HG03439 (cell line): Measurements from ENCODE around the gene ANTXRL.
"Not testable (repeated sequence)": the region's sequence is repeated elsewhere in the genome, so short reads cannot be mapped to it uniquely, and the experiment has no call there.

Experiments used
- ATAC-seq: cut with Tn5 transposase; IDR thresholded peaks from one replicate; pipeline ENCODE4 v1.9.1; 2021; ENCODE audit warnings: mild to moderate bottlenecking, moderate library complexity; ENCODE audit not compliant: unreplicated experiment

Gene ANTXRL

DNA sequence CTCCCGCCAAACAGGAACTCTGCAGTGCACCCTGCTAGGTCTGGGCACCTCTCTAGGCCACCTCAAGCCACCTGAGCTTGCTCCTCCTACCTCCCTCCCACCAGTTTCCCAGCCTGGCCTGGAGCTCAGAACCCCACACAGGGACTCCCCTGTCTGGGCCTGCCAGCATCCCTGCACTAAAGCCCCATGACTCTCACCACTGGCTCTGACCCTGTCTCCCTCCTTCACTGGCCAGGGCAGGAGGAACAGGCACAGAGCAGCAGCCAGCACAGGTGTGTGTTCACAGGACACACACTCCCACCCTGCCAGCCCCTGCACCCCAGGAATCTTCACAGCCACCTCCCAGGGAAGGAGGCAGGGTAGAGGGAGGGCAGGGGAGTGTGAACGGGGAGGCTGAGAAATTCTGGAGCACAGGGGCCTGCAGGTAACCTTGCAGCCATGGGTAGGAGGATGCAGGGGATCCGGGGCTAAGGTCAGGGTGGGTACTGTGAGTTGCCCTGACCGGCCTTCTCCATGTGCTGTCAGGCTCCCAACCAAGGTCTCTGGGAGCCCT, 13.9 kb upstream of the ANTXRL start:
- no peak for ATAC-seq

DNA sequence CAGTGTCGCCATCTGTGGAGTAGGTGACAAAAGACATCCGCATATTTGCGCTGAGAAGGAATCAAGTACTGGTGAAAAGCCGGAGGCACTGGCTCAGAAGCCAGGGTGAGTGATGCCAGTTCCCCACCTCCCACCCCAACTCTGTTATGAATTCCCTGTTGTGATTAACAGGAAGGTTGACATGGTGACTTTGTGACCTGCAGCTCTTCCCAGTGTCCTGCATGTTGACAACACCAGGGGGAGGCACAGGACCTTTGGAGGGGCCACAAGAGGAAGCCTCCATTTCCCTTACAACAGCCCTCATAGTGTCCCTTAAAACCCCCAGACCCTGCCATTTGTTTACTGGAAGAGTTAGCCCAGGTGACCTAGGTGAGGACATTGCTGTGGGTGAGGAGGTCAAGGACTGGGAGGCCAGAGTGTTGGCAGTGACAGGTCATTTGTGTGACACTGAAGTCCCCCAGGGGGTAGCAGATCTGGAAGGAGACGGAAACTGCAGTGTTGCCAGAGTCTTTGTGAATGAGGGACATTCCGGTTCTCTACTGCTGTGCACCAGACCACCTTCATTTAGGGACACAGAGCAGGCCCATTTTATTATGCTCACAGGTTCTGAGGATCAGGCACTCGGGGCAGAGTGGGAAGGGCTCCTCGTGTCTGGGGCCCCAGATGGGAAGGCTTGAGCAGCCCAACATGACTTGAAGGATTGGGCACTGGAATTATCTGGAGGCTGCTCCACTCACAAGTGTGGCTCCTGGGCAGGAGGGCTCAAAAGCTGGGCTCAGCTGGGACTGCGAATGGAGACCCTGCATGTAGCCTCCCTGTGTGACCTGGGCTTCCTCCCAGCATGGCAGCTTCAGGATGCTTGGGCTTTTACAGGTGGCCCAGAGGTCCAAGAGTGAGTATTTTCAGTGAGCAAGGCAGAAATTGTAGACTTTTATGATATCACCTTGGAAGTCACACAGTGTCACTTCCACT, 13.0 kb upstream of the ANTXRL start:
- ATAC-seq, result no peak

DNA sequence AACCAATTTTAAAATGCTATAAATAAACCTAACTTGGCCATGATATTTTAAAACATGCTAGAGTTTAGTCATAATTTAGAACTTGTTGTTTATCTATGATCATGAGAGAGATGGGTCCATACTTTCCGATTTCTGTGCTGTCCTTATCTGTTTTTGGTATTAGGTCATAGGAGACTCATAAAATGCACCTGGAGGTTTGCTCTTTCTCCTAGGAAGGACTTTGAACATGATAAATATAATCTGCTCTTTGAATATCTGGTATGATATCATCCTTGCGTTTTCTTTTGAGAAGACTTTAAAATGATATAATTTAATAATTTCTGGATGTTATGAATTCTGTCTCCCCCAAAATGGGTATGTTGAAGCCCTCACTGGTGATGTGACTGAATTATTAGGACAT, 9.0 kb upstream of the ANTXRL start:
- ATAC-seq, result no peak

DNA sequence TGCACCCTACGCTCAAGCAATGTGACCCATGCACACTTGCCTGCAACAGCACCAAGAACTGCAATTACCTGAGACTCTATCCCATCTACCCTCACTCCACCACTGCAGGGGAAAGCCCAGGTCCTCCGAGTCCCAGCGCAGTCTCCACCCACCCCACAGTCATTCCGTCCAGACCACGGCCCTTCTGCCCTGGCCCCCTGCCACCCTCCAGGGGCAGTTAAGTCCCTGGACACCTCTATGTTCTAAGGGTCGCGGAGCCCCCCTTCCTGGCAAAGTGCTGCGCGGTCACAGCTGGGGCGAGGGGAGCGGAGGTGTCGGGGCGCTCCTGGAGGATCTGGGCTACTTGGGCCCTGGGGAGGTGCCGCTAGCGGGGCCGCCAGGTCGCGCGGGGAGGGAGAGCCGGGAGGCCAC, 4.4 kb upstream of the ANTXRL start:
- not testable (repeated sequence) for ATAC-seq

DNA sequence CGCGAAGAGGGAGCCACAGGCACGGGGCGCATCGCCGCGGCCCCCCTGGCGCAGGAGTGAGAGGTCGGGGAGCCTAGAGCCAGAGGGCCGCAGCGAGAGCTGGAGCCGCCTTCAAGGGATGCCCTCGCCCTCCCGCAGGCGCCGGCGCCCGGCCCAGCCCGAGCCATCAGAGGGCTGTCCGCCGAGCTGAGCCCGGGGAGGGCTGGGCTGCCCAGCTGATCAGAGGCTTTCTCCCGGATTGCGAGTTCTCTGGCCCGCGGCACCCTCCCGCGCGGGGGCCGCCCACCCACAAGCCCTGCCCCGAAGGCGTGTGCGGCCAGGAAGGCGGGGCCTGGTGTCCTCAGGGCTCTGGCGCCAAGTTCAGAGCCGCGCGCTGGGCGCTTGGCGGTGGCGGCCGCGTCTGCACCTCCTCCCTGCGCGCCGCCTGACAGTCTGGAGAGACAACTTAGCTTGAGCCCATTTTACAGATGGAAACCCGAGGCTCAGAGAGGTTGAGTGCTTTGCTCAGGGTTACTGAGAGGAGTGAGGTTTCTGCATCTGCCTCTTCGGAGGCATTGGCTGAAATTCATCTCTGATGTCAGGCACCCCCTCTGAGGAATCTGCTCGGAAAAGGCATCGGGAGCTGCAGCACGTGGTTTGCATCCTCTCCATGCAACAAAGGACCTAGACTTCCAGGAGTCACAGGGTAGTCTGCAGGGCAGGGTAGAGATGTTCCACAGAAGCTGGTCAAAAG, 3.8 kb upstream of the ANTXRL start:
- ATAC-seq, result no peak

DNA sequence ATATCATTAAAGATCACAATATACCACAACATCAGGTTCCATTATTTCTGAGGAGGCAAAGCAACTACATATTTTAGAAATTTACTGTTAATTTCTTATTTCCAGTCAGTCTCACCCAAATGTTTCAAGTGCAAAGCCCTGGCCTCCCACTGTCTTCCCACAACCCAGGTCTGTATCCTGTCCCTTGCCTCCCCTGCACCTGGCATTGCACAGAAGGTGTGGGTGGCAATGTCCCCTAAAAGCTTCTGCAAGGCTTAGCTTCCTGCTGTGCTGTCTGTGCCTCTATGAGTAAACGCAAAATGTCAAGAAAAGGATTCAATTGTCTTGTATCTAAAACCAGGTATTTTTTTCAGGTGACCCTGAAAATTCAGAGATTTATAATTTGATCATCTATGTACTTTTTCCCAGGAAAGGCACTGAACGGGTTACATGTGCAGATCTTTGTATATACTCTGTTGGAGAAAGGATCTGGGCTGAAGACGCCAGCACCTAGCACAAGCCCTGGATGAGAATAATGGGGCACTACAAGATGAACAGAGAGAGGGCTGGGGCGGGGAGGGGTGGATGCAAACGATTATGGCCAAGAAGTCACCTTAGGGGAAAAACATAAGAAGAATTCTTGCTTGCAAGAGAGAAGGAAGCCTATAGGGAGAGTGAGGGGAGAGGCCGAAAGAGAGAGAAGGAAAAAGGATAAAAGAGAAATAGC, 3.1 kb upstream of the ANTXRL start:
- ATAC-seq, result no peak

DNA sequence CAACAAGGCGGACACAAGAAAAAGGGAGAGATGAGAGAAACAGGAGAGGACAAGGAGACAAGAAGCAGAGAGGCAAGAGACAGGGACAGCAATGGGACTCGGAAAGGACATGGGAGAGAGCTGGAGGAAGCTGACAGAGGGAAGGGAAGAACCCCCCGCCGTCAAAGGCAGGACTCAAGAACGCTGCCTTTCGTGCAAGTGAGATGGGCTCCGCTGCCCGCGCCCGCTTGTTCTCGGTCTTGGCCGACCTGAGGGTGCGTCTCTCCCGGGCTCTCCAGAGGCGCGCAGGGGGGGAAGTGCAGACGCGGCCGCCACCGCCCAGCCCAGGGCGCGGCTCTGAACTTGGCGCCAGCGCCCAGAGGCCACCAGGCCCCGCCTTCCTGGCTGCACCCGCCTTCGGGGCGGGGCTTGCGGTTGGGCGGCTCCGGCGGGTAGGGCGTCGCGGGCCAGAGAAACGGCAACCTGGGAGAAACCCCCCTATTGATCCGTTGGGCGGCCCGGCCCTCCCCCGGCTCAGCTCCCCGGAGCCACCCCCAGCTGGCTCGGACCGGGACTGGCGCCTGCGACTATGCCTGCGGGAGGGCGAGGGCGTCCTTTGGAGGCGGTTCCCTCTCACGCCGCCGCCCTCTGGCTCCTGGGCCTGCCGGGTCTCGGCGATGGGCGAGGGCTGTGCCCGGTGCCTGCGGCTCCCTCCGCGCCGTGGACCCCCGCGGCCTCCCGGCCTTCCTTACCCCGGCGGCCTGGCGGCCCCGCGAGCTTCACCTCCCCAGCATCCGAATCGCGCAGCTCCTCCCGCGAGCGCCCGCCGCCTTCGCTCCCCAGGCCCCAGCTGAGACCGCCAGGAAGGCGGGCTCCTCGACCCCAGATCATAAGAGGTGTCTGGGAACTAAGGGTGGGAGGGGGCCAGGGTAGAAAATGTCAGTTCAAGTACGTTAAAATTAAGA, 2.2 kb upstream of the ANTXRL start:
- peak; percentile 97 for ATAC-seq

DNA sequence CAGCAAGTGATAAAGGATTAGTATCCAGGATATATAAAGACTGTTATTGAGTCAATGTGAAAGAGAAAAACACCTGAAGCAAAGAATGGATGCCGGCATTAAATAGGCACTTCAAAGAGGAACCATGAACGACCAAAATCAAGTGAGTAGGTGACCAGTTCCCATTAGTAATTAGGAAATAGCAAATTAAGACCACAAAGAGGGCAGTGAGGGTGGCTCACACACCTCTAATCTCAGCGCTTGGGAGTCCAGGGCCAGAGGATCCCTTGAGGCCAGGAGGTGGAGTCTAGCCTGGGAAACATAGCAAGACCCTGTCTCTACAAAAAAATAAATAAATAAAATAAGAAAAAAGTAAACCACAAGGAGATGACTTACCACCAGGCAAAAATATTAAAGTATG, 1.5 kb upstream of the ANTXRL start:
- ATAC-seq, result no peak

DNA sequence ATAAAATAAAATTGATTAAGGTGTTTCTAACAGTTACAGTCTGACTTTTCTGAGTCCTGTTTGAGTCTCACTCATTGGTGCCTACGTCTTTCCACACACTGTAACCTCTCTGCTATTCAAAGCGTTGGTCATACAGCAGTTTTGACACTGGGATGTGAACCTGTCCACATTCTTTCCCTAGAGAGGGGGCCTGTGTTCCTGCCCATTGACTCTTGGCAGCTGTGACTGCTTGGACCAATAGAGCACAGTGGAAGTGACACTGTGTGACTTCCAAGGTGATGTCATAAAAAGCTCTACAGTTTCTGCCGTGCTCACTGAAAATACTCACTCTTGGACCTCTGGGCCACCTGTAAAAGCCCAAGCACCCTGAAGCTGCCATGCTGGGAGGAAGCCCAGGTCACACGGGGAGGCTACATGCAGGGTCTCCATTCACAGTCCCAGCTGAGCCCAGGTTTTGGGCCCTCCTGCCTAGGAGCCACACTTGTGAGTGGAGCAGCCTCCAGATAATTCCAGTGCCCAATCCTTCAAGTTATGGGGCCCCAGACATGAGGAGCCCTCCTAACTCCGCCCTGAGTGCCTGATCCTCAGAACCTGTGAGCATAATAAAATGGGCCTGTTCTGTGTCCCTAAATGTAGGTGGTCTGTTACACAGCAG, 704 bp upstream of the ANTXRL start:
- ATAC-seq, result no peak

DNA sequence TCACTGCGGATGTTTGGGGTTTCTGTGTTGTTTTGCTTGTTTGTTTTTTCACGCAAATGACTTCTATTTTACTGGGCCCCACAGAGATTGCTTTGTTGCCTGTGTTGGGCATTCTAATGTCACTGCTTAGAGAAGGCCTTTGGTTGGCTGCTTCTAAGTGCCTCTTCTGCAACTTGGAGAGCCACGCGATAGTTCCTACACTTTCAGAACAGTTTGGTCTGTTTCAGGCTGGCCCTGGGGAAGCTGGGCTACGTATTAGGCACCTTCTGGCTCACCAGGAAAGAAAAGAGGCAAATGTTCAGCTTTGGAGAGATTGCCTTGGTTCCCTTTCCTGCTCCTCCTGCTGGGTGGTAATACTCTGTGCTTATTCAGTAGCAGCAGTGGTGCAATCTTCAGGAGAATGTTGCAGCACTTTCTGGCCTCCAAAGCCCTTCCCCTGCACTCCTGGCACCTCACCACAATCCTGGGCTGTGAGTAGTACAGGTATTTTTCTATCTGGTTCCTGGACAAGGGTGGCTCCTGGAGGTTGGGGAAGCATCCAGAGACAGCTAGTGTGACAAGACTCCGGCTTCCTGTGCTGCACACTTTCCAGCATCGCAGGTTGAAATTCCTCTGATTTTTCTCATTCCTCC, 1.2 kb downstream of the ANTXRL start:
- no peak for ATAC-seq

DNA sequence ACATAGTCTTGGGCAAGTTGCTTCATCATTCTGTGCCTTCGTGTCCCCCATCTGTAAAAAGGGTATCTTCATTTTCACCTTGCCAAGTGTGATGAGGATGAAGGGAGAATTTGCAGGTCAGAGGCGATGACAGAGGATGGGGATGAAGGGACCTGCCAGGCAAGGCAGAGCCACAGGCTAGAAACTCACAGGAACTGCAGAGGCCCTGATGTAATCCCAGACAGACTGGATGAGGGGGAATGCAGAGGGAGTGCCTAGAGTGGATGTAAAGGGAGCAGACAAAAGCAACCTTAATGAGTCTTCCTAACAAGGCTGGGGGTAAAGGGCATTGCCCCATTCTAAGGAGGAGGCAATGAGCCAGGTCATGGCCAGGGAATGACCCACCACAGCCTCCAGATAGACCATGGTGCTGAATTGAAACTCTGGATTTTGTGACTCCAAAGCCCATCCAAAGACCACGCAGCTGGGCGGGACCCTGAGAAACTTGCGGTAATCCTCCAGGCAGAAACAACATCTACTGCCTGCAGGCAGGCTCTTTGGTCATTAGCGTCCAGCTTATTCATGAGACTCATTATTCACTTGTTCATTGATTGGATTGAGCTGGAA, 1.9 kb downstream of the ANTXRL start:
- no peak for ATAC-seq

DNA sequence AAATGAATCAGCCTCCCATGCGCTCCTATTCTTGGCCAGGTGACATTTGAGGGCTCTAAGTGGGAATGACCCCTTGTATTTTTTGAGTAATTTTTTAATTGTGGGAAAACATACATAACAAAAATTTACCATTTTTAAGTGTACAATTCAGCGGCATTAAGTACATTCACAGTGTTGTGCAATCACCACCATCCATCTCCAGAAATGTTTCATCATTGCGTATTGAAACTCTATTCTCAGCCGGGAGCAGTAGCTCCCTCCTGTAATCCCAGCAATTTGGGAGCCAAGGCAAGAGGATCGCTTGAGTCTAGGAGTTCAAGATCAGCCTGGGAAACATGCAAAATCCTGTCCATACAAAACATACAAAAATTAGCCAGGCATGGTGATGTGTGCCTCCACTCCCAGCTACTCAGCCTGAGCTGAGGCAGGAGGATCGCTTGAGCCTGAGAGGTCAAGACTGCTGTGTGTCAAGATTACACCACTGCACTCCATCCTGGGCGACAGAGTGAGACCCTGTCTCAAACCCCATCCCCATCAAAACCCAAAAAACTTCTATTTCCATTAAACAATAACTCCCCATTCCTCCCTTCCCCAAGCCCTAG, 2.5 kb downstream of the ANTXRL start:
- ATAC-seq, result no peak

DNA sequence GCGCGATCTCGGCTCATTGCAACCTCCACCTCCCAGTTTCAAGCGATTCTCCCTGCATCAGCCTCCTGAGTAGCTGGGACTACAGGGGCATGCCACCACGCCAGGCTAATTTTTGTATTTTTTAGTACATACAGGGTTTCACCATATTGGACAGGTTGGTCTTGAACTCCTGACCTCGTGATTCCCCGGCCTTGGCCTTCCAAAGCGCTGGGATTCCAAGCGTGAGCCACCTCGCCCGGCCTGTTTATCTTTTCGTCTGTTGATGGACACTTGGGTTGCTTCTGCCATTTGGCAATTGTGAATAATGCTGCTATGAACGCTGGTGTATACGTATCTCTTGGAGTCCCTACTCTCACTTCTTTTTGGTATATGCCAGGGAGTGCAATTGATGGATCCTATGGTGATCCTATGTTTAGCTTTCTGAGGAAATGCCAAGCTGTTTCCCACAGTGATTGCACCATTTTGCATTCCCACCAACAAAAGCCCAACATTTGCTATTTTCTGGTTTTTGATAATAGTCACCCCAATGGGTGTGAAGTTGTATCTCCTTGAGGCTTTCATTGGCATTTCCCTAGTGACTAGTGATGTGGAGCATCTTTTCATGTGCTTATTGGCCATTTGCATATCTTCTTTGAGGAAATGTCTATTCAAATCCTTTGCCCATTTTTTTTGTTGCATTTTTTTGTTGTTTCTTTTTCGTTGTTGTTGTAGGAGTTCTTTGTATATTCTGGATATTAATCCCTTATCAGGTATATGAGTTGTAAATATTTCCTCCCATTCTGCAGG, 3.5 kb downstream of the ANTXRL start:
- ATAC-seq, result no peak

DNA sequence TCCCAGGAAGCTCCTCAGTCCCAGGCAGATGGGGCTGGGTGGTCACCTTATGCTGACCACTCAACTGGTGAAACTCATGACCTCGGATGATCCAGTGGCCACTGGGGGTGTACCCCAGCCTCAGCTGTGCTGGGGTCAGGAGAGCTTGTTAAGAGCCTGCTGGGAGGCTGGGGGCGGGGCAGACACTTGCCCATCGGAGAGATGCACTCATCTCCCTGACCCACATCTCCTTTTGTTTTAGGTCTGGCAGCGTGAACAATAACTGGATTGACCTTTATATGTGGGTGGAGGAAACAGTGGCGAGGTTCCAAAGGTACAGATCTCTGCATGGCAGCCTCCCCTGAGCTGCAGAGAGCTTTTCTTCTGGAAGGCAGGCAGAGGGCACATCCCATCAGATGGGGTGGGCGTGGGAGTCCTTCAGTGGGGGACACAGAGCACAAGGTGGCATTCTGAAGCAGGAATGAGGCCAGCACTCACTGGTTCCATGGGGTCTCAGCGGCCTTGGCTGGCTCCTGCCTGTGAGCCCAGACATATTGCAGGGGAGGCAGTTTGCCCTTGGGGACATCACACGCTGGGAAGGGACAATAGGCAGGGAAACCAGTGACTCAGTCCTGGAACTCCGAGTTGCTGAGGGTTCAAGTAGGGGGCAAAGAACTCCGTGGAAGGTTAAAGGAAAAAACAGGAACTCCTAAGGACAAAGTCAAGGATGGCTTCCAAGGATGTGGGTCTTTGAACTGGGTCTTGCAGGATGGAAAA, 5.2 kb downstream of the ANTXRL start:
- ATAC-seq, result no peak

DNA sequence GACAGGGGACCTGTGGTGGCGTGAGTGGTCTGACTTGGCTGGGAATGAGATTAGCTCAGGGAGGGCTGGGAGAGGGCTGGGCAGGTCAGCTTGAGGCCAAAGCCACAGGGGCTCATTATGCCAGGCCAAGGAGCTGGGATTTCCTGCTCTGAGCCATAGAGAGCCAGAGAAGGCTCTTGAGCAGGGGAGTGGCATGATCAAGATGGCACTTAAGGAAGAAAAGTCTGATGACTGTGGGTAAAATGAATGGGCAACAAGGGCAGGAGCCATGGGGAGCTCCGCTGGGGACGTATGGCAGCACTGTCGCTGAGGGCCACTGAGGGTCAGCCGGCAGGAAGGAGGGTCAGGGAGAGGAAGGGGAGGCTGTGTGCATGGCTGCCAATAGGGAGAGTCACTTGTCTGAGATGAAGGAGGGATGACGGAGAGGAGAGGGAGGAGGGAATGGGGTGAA, 5.8 kb downstream of the ANTXRL start:
- ATAC-seq, result no peak

DNA sequence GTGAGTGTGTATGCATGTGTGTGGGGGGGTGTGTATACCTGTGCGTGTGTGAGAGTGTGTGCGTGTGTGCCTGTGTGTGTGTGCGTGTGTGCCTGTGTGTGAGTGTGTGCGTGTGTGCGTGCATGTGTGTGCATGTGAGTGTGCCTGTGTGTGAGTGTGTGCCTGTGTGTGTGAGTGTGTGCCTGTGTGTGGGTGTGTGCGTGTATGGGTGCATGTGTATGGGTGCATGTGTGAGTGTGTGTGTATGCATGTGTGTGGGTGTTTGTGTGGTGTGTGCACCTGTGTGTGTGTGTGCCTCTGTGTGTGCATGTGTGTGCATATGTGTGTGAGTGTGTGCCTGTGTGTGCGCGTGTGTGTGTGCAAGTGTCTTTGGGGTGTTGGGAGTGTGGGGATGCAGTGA, 6.4 kb downstream of the ANTXRL start:
- ATAC-seq, result no peak
